ENCODE data around the gene GTF2F1.
A peak's percentile ranks its signal among the peaks of the same experiment; 100 is the strongest.
"Not testable (repeated sequence)": the region's sequence is repeated elsewhere in the genome, so short reads cannot be mapped to it uniquely, and the experiment has no call there.

Gene GTF2F1

DNA sequence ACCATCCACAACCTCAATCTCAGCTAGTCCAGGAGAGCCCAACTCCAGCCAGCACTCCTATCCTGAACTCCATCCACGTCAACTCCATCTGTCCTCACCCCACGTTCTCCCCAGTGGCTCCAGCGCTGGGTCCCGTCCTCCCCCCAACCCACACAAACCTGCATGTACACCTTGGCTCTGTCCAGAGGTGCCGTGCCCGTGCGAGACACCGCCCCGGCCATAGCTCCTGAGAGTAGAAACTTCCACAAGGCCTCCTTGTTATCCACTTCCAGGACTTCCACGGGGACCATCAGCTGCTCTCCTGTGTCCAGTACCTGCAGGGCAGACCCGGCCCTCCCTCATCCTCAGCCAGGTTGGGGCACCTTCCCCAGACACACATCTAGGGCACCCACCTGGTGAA is 38.9 kb upstream of the GTF2F1 start:
- no peak for DNase-seq (ENCODE audit: low spot score)
- in situ Hi-C loops (cut with MboI; ENCODE audit: low sequenced_read_pairs, unreplicated experiment): no loop called here
- TF ChIP-seq, protein P1, sequence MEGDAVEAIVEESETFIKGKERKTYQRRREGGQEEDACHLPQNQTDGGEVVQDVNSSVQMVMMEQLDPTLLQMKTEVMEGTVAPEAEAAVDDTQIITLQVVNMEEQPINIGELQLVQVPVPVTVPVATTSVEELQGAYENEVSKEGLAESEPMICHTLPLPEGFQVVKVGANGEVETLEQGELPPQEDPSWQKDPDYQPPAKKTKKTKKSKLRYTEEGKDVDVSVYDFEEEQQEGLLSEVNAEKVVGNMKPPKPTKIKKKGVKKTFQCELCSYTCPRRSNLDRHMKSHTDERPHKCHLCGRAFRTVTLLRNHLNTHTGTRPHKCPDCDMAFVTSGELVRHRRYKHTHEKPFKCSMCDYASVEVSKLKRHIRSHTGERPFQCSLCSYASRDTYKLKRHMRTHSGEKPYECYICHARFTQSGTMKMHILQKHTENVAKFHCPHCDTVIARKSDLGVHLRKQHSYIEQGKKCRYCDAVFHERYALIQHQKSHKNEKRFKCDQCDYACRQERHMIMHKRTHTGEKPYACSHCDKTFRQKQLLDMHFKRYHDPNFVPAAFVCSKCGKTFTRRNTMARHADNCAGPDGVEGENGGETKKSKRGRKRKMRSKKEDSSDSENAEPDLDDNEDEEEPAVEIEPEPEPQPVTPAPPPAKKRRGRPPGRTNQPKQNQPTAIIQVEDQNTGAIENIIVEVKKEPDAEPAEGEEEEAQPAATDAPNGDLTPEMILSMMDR (IDR thresholded peaks at IDR 0.05; ENCODE audit: borderline replicate concordance, control extremely low read depth, extremely low read depth, insufficient read depth, missing control alignments): no peak

DNA sequence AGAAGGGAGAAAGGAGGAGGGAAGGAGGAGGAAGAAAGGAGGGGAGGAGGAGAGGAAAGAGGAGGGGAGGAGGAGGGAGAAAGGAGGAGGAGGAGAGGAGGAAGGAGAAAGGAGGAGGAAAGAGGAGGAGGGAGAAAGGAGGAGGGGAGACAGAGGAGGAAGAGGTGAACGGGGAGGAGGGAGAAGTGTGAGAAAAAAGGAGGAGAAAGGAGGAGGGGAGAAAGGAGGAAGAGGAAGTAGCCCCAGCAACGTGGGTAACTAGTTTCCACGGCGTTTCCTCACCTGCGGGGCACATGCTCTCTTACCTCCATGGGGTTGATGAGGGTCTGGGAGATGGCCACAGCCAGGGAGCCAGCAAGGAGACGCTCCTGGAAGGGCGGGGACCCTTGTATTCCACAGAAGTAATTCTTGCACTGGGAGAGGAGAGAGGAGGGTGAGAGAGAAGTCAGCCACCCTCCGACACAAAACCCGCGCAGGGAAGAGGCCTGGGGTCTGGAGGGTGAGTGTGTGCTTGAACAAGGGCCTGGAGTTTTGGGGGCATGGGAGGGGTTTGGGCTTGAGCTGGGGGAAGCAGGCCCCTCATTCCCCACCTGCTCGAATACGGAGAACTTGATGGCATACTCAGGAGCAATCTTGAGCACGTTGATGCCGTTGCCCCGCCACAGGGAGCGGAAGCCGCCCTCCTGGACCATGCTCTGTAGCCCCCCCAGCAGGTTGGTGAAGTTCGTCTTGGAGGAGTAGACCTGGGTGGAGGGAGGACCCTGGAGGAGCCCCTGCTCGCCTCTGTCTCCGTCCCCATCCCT is 36.7 kb upstream of the GTF2F1 start:
- in situ Hi-C loops (cut with MboI; ENCODE audit: low sequenced_read_pairs, unreplicated experiment): no loop called here
- DNase-seq (ENCODE audit: low spot score): no peak

DNA sequence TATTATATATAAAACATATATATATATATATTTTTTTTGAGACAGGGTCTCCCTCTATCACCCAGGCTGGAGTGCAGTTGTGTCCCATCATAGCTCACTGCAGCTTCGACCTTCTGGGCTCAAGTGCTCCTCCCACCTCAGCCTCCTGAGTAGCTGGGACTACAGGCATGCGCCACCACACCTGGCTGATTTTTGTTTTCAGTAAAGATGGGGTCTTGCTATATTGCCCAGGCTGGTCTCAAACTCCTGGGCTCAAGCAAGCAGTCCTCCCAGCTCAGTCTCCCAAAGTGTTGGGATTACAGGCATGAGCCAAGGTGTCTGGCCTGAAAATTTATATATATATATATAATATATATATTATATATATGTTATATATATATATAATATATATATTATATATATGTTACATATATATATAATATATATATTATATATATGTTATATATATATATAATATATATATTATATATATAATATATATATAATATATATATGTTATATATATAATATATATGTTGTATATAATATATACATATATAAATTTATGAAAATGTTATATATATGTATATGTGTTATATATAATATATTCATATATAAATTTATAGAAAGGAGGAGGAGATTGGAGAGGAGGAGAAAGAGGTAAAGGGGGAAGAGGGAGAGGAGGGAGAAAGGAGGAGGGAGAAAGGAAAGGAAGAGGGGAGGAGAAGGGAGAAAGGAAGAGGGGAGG is 35.9 kb upstream of the GTF2F1 start:
- in situ Hi-C loops (cut with MboI; ENCODE audit: low sequenced_read_pairs, unreplicated experiment); DNase-seq (ENCODE audit: low spot score): not testable (repeated sequence)

More for the DNA sequence above, 36.7 kb upstream of the GTF2F1 start:
- TF ChIP-seq, protein P1 (IDR thresholded peaks at IDR 0.05; ENCODE audit: borderline replicate concordance, control extremely low read depth, extremely low read depth, insufficient read depth, missing control alignments): no peak

DNA sequence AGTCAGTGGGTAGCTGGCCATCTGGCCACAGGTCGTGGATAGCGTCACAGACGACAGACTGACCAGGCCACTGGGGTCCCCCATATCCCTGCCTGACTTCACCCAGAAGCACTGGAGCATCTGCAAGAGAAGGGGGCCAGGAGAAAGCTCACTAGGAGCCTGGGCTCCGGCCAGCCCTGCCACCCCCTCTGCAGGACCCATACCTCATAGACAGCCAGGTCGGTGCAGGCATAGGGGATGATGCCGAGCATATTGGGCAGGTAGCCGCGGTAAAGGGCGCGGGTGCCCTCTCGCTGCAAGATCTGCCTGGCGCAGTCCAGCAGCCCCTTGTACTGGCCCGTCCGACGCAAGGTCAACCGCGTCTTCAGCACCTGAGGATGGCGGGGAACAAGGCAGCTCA is 34.2 kb upstream of the GTF2F1 start:
- in situ Hi-C loops (cut with MboI; ENCODE audit: low sequenced_read_pairs, unreplicated experiment): no loop called here
- TF ChIP-seq, protein P1 (IDR thresholded peaks at IDR 0.05; ENCODE audit: borderline replicate concordance, control extremely low read depth, extremely low read depth, insufficient read depth, missing control alignments): no peak
- DNase-seq (ENCODE audit: low spot score): no peak

DNA sequence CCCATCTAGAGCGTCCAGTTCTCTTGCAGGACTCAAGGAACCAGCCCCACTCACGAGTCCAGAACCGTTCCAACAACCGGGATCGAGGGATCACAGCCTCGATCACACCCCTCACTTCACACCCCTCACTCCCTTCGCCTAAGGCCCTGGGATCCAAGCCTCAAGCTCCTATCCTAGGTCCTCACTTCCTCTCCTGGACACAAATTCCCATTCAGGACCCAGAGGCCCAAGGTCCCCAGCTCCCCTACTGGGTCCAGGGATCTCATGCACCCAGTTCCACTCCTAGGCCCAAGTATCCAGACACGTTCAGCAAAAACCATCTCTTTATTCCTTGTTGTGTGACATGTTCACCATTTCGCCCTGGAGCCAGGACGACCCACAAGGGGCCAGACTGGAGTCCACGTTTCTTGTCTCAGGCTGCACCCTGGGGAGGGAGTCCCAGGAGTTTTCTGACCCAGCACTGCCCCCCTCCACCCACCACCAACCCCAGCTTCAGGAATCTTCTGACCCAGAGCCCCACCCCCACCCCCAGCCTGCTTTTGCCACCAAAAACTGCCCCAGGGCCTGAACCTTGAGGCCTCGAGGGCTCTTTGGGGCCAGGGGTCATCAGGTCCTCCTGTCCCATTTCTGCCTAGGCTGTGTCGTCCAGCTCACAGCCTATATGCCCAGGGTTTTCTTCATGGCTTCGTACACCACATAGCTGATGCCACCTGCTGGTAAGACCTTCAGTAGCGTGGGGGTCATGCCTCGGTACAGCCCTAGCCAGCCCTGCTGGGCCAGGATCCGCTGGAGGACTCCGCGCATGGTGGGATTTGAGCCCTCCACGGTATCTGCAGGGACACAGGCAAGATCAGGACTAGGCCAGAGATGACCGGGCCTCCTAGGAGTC is 33.0 kb upstream of the GTF2F1 start:
- TF ChIP-seq, protein P1 (IDR thresholded peaks at IDR 0.05; ENCODE audit: borderline replicate concordance, control extremely low read depth, extremely low read depth, insufficient read depth, missing control alignments): peak; percentile 11
- in situ Hi-C loops (cut with MboI; ENCODE audit: low sequenced_read_pairs, unreplicated experiment): no loop called here
- DNase-seq (ENCODE audit: low spot score): no peak

DNA sequence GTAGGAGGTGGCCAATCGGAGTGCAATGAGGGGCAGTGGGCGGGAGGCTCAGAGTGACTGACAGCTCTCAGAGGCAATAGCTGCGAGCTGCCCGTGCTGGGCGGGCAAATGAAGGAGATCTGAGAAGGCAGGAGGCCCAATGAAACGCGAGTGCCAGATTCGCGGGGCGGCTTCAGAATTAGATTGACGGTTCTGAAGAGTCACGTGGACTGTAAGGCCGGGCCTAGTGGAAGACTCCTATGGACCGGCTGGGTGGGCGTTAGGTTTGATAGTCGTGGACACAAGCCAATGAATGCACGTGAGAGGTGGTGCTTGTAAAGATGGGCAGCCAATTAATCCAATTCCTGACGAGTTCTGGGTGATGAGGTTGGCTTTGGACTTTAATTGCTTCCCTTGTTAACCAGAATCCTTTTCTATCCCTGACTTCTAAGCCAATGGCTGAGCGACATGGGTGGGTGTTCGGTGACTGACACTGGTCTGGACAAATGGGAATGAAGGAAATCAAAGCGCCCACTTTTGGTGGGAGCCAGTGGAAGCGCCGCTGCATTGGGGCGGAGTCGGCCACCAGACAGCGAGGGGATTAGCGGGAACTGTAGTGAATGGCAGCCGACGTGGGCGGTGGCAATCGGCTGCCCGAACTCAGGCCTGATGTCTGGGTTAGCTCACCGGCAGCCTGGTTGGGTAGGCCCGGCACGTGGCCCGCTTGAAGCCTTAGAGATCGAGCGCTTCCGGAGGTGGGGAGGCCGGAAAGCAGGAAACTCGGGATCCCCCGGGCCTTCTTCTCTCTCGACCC is 32.2 kb upstream of the GTF2F1 start:
- in situ Hi-C loops (cut with MboI; ENCODE audit: low sequenced_read_pairs, unreplicated experiment): no loop called here
- TF ChIP-seq, protein P1 (IDR thresholded peaks at IDR 0.05; ENCODE audit: borderline replicate concordance, control extremely low read depth, extremely low read depth, insufficient read depth, missing control alignments): no peak
- DNase-seq (ENCODE audit: low spot score): peak; percentile 99

All from GM13976 (cell line).